Measurements from ENCODE around the gene ALKBH4.

- TF ChIP-seq POLR2A (IDR thresholded peaks at IDR 0.05; ENCODE audit: low read depth, low read length): no peak
- TF ChIP-seq, protein P1, sequence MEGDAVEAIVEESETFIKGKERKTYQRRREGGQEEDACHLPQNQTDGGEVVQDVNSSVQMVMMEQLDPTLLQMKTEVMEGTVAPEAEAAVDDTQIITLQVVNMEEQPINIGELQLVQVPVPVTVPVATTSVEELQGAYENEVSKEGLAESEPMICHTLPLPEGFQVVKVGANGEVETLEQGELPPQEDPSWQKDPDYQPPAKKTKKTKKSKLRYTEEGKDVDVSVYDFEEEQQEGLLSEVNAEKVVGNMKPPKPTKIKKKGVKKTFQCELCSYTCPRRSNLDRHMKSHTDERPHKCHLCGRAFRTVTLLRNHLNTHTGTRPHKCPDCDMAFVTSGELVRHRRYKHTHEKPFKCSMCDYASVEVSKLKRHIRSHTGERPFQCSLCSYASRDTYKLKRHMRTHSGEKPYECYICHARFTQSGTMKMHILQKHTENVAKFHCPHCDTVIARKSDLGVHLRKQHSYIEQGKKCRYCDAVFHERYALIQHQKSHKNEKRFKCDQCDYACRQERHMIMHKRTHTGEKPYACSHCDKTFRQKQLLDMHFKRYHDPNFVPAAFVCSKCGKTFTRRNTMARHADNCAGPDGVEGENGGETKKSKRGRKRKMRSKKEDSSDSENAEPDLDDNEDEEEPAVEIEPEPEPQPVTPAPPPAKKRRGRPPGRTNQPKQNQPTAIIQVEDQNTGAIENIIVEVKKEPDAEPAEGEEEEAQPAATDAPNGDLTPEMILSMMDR (conservative IDR thresholded peaks at IDR 0.05; ENCODE audit: low read depth, low read length): no peak
- no peak for TF ChIP-seq CEBPB (IDR thresholded peaks at IDR 0.05; ENCODE audit: low read depth, low read length)
- no peak for TF ChIP-seq RFX5 (IDR thresholded peaks at IDR 0.05; ENCODE audit: low read depth, low read length)
- no peak for TF ChIP-seq SMC3 (IDR thresholded peaks at IDR 0.05; ENCODE audit: low read depth, low read length)
- no peak for TF ChIP-seq RCOR1 (IDR thresholded peaks at IDR 0.05; ENCODE audit: insufficient replicate concordance, low read length)
- TF ChIP-seq MXI1 (IDR thresholded peaks at IDR 0.05; ENCODE audit: borderline replicate concordance, low read depth, low read length): no peak
- TF ChIP-seq MAFK (IDR thresholded peaks at IDR 0.05; ENCODE audit: low read depth, low read length): no peak
- TF ChIP-seq RAD21 (IDR thresholded peaks at IDR 0.05; ENCODE audit: low read length): no peak
- TF ChIP-seq USF2 (IDR thresholded peaks at IDR 0.05; ENCODE audit: low read depth, low read length): no peak
- no peak for TF ChIP-seq FOS (IDR thresholded peaks at IDR 0.05; ENCODE audit: low read depth, low read length)
- TF ChIP-seq BHLHE40 (IDR thresholded peaks at IDR 0.05; ENCODE audit: low read depth, low read length): no peak
These were observed 54.5 kb downstream of the ALKBH4 start for GRCh38 chr7:102410123-102410522.
